Neuron (in vitro differentiated cells): Measurements from ENCODE around the gene PROSER2.
"Not testable (repeated sequence)": the region's sequence is repeated elsewhere in the genome, so short reads cannot be mapped to it uniquely, and the experiment has no call there.

ENCODE experiments used
- H2AFZ ChIP-seq: one replicate; pipeline ENCODE4 v1.6.1; 2013; ENCODE audit warnings: low read depth, mild to moderate bottlenecking, inconsistent platforms, low read length, moderate library complexity
- H3K27me3 ChIP-seq: one replicate; pipeline ENCODE4 v1.6.1; 2013; ENCODE audit warnings: low read length; ENCODE audit not compliant: insufficient read depth
- H3K36me3 ChIP-seq: one replicate; pipeline ENCODE4 v1.6.1; 2013; ENCODE audit warnings: low read length; ENCODE audit not compliant: insufficient read depth
- H3K4me1 ChIP-seq: one replicate; pipeline ENCODE4 v1.6.1; 2013; ENCODE audit warnings: low read length; ENCODE audit not compliant: insufficient read depth
- H3K4me3 ChIP-seq: 2 replicates; pipeline ENCODE4 v1.5.1; 2013; ENCODE audit warnings: mild to moderate bottlenecking, low read length, moderate library complexity
- H3K9me3 ChIP-seq: one replicate; pipeline ENCODE4 v1.6.1; 2013; ENCODE audit warnings: low read length

The PROSER2 gene

GRCh38 chr10:11880151-11881029, 57.2 kb downstream of the PROSER2 start:
- Histone ChIP-seq H2AFZ (no peak overlapping the region), H3K4me3 (no peak overlapping the region), H3K36me3 (no peaks in the 10 kb centered on the region), H3K4me1 (peaks cover 12% of the 10 kb centered on the region), H3K9me3 (no peaks in the 10 kb centered on the region), H3K27me3 (no peaks in the 10 kb centered on the region)

GRCh38 chr10:11881030-11881476, 57.9 kb downstream of the PROSER2 start:
- no peaks in the 10 kb centered on the region for H3K36me3 ChIP-seq
- H3K4me1 ChIP-seq: peaks cover 5% of the 10 kb centered on the region
- H2AFZ ChIP-seq: no peak overlapping the region
- H3K27me3 ChIP-seq: no peaks in the 10 kb centered on the region
- H3K9me3 ChIP-seq: no peaks in the 10 kb centered on the region
- no peak overlapping the region for H3K4me3 ChIP-seq

DNA sequence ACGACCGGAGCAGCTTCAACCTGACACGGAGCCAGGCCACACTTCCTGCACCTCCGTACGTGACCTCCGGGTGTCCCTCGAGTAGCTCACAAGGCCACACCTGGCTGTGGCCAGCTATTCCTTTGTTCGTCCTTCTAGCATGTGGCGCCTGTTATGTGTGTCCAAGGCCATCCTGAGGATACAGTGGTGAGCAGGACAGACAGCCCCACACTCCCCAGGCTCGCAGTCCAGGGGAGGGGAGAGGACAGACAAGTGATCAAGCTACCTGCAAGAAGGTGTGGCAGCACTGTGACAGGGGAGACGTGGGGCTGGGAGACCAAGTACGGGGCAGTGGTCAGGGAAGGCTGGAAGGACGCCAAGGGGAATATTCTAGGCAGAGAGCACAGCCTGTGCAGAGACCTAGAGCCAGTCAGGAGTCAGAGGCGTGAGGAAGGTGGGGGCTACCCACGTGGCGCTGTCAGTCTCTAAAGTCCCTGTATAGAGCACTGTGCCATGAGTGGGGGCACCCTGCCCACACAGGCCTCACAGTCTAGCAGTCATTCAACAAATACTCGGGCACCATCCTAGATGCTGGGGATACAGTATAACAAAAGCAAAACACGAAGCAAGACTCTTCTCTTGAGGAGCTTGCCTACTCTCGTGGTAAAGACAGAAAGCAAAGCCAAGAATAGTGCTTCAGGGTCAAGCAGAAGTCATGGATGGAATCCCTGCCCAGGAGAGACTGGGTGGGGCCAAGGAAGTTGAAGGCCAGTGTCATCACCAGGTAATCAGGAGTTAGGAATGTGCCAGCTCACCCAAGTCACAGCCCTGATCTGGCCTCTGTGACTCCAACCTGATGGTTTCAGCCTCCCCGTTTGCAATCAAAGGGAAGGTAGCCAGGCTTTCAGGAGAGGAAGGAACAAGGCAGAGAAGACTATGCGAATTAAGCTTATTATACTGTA, 58.6 kb downstream of the PROSER2 start:
- Histone ChIP-seq H3K4me3 (no peak overlapping the region), H3K36me3 (no peaks in the 10 kb centered on the region), H2AFZ (no peak overlapping the region), H3K9me3 (no peaks in the 10 kb centered on the region), H3K27me3 (no peaks in the 10 kb centered on the region), H3K4me1 (no peaks in the 10 kb centered on the region)

- Histone ChIP-seq H3K4me1 (no peaks in the 10 kb centered on the region), H3K36me3 (no peaks in the 10 kb centered on the region), H3K27me3 (no peaks in the 10 kb centered on the region), H3K9me3 (no peaks in the 10 kb centered on the region), H2AFZ (no peak overlapping the region), H3K4me3 (no peak overlapping the region)
Observed at GRCh38 chr10:11882646-11883375, 59.7 kb downstream of the PROSER2 start.

- H3K4me3 ChIP-seq: no peak overlapping the region
- H3K9me3 ChIP-seq: no peaks in the 10 kb centered on the region
- H3K36me3 ChIP-seq: no peaks in the 10 kb centered on the region
- H2AFZ ChIP-seq: no peak overlapping the region
- H3K27me3 ChIP-seq: no peaks in the 10 kb centered on the region
- H3K4me1 ChIP-seq: no peaks in the 10 kb centered on the region
Observed at GRCh38 chr10:11884706-11885423, 61.7 kb downstream of the PROSER2 start.

- no peaks in the 10 kb centered on the region for H3K9me3 ChIP-seq
- no peaks in the 10 kb centered on the region for H3K27me3 ChIP-seq
- H3K4me3 ChIP-seq: no peak overlapping the region
- no peaks in the 10 kb centered on the region for H3K4me1 ChIP-seq
- no peaks in the 10 kb centered on the region for H3K36me3 ChIP-seq
- H2AFZ ChIP-seq: no peak overlapping the region
Observed at GRCh38 chr10:11885437-11886137, 62.4 kb downstream of the PROSER2 start.

- H3K36me3 ChIP-seq: no peaks in the 10 kb centered on the region
- H2AFZ ChIP-seq: no peak overlapping the region
- H3K4me3 ChIP-seq: no peak overlapping the region
- H3K4me1 ChIP-seq: no peaks in the 10 kb centered on the region
- no peaks in the 10 kb centered on the region for H3K27me3 ChIP-seq
- no peaks in the 10 kb centered on the region for H3K9me3 ChIP-seq
Observed at GRCh38 chr10:11886138-11886474, 63.0 kb downstream of the PROSER2 start.

GRCh38 chr10:11886851-11887250, 63.7 kb downstream of the PROSER2 start:
- H3K4me1 ChIP-seq: no peaks in the 10 kb centered on the region
- no peaks in the 10 kb centered on the region for H3K36me3 ChIP-seq
- no peaks in the 10 kb centered on the region for H3K9me3 ChIP-seq
- no peak overlapping the region for H2AFZ ChIP-seq
- H3K27me3 ChIP-seq: no peaks in the 10 kb centered on the region
- no peak overlapping the region for H3K4me3 ChIP-seq

DNA sequence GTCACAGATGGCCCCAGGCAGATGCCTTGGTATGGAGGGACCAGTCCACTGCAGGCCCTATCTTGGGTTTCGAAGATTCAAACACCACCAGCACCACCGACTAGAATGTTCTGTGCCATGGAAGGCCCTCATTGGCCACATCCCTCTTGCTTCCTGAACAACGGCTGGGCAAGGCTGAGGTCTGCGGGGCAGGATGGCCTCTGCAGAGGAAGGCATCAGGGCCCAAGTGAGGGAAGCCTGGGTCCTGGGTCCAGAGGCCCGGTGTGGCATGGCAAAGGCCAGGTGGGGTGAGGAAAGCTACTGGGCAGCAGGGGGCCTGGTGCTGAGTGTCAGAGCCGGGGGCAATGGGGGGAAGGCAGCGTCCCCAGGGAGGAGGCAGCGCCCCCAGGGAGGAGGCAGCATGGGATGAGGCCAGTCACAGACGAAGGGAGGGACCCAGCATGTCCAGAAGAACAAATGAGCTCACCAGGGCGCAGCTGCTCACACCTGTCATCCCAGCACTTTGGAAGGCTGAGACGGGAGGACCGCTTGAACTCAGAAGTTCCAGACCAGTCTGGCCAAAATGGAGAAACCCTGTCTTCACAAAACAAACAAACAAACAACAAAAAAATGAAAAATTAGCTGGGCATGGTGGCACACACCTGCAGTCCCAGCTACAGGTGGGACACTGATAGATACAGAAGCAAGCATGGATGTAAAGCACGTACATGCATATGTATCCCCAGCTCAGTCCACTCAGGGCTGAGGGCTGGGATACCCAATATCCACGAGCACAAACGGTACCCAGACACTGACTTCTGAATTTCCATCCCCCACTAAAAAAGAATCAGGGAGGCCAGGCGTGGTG, 64.4 kb downstream of the PROSER2 start:
- H3K9me3 ChIP-seq: no peaks in the 10 kb centered on the region
- no peaks in the 10 kb centered on the region for H3K4me1 ChIP-seq
- H3K27me3 ChIP-seq: no peaks in the 10 kb centered on the region
- no peak overlapping the region for H3K4me3 ChIP-seq
- no peaks in the 10 kb centered on the region for H3K36me3 ChIP-seq
- H2AFZ ChIP-seq: no peak overlapping the region

DNA sequence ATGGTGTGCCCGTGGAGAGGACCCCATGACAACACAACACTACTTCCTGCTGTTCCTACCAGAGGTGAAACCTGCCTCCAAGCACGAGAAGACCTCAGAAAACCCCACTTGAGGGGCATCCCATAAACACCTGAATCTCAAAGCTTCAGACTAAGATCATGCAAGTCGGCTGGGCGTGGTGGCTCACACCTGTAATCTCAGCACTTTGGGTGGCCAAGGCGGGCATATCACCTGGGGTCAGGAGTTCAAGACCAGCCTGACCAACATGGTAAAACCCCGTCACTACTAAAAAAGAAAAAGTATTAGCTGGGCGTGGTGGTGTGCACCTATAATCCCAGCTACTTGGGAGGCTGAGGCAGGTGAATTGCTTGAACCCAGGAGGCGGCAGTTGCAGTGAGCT, 66.1 kb downstream of the PROSER2 start:
- not testable (repeated sequence) for H2AFZ ChIP-seq, H3K4me1 ChIP-seq, H3K36me3 ChIP-seq, H3K27me3 ChIP-seq, H3K9me3 ChIP-seq, H3K4me3 ChIP-seq

DNA sequence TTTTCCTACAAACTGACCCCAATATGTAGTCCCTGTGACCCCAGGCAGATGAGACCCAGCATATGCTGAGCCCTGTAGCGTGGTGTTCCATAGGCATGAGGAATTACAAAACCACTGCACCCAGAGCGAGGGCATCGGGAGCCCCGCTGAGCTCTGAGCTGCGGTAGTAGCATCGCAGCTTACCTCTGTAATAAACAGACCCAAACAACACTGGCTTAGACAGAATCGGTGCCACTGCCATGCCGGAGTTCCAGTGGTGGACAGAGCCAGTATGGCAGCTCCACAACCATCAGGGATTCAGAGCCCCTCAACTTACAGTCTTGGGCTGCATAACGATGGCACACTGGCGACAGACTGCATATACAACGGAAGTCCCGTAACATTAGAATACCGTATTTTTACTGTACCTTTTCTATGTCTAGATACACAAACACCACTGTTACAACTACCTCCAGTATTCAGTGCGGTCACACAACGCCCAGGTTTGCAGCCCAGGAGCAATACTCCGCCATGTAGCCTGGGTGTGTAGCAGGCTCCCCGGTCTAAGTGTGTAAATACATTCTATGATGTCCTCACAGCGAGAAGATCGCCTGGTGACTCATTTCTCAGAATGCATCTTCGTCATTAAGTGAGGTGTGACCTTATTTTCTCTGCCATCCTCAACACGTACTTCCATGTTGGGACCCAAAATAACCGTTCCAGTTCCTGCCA, 68.8 kb downstream of the PROSER2 start:
- Histone ChIP-seq H3K9me3 (no peaks in the 10 kb centered on the region), H3K27me3 (no peaks in the 10 kb centered on the region), H3K4me1 (no peaks in the 10 kb centered on the region), H2AFZ (no peak overlapping the region), H3K4me3 (no peak overlapping the region), H3K36me3 (no peaks in the 10 kb centered on the region)
